ENCODE measurements around the gene SIX2.

DNA sequence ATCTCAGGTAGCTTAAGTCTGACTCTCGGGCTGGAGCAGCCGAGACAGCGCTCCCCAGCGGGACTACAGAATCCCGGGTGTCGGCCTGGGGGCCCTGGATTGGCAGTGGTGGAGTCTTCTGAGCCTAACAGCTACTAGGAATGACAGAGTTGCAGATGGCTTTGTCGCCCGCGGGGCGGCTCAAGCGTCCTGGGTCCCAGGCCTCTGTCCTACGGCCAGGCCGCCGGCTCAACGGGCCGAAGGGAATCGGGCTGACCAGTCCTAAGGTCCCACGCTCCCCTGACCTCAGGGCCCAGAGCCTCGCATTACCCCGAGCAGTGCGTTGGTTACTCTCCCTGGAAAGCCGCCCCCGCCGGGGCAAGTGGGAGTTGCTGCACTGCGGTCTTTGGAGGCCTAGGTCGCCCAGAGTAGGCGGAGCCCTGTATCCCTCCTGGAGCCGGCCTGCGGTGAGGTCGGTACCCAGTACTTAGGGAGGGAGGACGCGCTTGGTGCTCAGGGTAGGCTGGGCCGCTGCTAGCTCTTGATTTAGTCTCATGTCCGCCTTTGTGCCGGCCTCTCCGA is 8.8 kb downstream of the SIX2 start:
- TF ChIP-seq CTCF (IDR thresholded peaks at IDR 0.05) (no peak), POLR2A (IDR thresholded peaks at IDR 0.05) (no peak), POLR2AphosphoS5 (IDR thresholded peaks at IDR 0.05) (no peak), EP300 (IDR thresholded peaks at IDR 0.05; ENCODE audit: low read depth) (no peak)
